LNCAP (cell line): ENCODE data around the gene GOLGA3.

Experiments used
- TF ChIP-seq, protein P1 (sequence below): fragments of 450-650 bp; IDR thresholded peaks from 2 replicates; pipeline ENCODE4 v1.5.1; 2017; ENCODE audit warnings: mild to moderate bottlenecking

The GOLGA3 gene

DNA sequence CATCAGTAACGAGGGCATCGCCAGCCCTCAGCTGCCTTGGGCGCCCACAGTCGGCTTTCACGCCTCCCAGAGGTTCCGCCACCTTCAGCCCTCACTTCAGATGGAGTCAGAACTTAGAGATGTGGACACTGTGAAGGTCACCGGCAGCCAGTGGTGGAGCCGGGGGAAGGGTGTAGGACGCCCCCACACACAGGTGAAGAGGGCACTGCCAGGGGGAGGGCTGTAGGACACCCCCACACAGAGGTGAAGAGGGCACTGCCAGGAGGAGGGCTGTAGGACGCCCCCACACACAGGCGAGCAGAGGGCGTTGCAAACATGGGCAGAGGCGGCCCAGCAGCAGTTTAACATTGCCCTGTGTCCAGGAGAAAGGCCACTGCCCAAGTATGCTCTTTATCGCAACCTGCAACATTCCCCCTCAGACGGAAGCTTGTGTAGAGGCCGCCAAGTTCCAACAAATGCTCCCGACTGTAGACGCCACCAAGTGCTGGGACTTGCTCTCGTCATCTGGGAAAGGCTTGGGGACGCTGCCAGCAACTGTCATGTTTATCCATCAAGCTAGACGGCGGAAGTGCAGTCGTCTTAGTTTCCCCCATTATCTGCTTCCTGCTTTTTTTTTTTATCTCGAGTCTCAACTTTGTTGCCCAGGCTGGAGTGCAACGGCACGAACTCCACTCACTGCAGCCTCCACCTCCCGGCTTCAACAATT, 62.1 kb downstream of the GOLGA3 start:
- TF ChIP-seq, protein P1, sequence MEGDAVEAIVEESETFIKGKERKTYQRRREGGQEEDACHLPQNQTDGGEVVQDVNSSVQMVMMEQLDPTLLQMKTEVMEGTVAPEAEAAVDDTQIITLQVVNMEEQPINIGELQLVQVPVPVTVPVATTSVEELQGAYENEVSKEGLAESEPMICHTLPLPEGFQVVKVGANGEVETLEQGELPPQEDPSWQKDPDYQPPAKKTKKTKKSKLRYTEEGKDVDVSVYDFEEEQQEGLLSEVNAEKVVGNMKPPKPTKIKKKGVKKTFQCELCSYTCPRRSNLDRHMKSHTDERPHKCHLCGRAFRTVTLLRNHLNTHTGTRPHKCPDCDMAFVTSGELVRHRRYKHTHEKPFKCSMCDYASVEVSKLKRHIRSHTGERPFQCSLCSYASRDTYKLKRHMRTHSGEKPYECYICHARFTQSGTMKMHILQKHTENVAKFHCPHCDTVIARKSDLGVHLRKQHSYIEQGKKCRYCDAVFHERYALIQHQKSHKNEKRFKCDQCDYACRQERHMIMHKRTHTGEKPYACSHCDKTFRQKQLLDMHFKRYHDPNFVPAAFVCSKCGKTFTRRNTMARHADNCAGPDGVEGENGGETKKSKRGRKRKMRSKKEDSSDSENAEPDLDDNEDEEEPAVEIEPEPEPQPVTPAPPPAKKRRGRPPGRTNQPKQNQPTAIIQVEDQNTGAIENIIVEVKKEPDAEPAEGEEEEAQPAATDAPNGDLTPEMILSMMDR, result no peak

DNA sequence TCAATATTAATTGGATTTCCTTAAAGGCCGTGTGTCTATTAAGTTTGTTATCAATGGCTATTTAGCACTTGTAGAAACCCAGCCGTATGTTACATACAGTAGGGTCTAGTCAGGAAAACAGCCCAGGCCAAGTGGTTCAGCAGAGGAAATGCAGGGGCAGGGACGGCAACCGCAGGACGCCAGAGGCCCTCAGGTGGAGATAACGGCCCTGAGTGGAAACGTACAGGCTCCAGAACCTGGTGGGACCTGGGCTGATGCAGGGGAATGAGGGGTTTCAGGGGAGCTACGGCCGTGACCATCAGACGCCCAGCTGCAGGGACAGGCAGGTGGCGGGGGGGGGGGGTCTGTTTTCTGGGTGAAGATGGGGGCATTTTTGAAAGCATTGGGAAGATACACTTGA, 63.3 kb downstream of the GOLGA3 start:
- TF ChIP-seq, protein P1, result no peak

DNA sequence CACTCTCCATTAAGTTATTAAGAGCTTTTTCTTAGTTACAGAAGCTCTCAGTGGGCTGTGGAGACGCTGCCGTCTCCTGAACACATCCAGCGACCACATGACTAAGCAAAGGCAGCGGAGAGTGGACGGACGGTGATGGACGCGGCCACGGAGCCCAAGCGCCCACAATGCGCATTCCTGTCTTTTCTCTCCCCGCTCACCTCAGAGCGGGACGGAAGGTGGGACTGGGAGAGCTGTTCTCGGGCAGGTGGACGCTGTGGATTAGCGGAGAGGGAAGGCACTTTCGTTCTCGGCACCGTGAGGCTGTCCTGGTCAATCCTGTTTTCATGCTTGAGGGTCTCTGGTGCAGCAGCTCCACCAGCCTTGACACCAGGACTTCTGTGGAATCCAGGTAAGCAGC, 64.4 kb downstream of the GOLGA3 start:
- TF ChIP-seq, protein P1, result no peak

DNA sequence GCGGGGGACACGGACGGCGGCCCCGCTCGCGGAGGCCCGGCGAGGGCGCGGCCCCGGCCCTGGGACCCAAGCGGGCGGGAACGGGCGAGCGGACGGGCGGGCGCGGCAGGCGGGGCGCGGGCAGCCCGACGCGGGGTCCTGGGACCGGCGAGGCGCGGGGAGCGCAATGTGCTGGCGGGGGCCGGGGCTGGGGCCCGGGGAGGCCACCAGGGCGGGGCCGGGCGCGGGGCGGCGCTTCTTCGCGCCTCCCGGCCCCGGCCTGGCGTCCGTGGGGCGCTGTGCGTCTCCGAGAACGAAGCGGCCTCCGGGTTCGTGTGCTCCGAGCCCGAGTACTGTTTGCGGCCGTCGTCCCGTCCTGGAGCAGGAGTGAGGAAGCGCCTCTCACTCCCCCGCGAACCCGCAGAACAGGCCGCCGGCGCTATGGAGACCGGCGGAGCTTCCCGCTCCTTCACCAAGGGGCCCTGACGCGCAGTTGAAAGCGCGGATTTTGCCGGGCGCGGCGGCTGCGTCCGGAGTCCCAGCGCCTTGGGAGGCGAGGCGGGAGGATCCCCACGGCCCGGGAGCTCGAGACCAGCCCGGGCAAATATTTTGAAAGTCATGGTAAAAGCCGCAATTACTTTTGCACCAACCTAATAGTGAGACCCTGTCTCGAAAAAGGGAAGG, 66.6 kb downstream of the GOLGA3 start:
- TF ChIP-seq, protein P1, result no peak; the same call in 1 of the 2 replicates

DNA sequence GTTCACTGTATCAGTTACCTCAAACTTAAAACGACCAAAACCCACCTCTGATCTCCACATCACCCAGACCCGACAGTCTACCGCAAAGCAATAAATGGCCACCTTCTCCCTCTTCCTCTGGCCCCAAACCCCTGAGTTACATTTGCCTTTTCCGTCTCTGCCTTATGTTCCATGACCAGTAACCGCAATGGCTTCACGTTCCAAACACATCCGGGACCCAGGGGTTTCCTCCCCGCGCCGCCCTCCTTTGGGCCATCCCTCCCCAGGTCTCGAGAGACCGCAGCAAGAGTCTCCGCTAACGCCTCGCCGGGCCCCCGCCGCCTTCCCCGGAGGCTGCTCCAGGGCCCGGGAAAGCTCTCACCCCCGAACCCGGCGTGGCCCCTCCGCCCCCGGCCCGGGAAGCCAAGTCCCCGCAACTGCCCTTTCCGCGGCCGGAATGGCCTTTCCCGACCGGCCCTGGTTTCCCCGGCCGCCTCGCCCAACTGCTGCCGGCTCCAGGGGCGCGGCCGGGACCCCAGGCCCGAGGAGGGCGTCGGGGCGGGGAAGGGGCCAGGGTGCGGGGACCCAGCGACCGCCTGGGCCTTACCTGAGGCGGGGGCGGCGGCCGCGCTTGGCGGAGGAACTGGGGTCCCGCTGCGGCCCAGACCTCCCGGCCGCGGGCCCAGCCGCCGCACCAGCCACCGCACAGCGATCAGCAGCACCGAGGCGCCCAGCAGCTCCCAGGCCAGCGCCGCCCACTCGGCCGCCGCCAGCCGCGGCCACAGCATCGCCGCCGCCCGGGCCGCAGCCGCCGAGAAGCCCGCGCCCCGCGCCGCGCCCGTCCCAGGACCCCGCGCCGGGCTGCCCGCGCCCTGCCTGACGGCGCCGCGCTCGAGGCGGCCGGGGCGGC, 67.4 kb downstream of the GOLGA3 start, which contains the start of gene ANKLE2:
ANKLE2 (minus strand) TSS at position 801 of the 889 bp plus-strand sequence; CDS start at position 767, 34 bp downstream.
- TF ChIP-seq, protein P1, result no peak

DNA sequence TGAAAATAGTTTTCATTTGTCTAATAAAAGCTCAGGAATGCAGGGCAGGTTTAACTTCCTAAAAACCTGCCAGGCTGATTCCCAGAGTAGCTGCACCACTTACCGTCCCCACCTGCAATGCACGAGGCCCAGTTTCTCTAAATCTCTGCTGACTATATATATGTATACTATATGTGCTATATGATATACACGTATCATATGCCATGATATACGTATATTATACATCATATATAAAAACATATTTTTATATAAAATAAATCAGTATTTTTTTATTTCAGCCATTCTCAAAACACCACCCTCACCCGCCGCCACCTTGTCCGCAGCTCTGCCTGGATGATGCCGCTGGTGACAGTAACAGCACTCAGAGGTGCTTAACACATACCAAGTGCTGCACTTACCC, 69.3 kb downstream of the GOLGA3 start:
- TF ChIP-seq, protein P1, result no peak

DNA sequence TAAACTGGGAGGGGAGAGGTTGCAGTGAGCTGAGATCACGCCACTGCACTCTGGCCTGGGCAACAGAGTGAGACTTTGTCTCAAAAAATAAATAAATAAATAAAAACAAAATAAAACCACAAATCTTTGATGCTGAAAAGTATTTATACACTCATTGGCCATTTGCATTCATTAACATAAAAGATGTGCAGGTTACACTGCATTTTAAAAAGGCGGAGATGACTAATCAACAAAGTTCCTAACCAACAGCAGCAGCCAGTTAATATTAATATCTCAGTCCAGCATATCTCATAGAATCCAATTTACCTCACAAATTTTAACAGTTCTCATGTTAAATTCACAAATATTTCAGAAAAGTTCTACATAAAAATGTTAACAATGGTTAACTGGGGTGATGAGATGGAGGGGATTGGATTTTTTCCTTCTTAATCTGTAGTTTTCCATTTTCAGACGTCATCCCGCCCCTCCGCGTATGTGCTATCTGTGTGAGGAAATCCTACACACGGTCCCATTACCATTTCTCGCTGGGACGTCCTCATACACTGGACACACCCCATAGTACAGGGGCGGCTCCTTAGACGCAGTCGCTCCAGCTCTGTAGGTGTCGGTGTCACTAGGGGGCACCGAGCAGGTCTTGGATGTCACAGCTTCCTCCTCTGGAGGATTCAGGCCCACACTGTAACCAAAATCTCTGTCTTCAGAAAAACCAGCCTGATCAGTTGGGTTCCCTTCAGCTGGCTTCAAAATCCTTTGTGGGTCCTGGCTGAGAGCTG, 74.3 kb downstream of the GOLGA3 start:
- TF ChIP-seq, protein P1, result no peak
